Stimulated activated CD8-positive, alpha-beta memory T cell treated with anti-CD3 and anti-CD28 coated beads, Interleukin-15, amount 100 ng/mL, for 24 hours (primary cell): ENCODE measurements around the gene RGS3.
A peak's percentile ranks its signal among the peaks of the same experiment; 100 is the strongest.

Source experiments
- DNase-seq: peaks from one replicate; pipeline ENCODE4 v3.0.0-alpha.2; 2020; ENCODE audit warnings: low read depth

RGS3 gene

DNA sequence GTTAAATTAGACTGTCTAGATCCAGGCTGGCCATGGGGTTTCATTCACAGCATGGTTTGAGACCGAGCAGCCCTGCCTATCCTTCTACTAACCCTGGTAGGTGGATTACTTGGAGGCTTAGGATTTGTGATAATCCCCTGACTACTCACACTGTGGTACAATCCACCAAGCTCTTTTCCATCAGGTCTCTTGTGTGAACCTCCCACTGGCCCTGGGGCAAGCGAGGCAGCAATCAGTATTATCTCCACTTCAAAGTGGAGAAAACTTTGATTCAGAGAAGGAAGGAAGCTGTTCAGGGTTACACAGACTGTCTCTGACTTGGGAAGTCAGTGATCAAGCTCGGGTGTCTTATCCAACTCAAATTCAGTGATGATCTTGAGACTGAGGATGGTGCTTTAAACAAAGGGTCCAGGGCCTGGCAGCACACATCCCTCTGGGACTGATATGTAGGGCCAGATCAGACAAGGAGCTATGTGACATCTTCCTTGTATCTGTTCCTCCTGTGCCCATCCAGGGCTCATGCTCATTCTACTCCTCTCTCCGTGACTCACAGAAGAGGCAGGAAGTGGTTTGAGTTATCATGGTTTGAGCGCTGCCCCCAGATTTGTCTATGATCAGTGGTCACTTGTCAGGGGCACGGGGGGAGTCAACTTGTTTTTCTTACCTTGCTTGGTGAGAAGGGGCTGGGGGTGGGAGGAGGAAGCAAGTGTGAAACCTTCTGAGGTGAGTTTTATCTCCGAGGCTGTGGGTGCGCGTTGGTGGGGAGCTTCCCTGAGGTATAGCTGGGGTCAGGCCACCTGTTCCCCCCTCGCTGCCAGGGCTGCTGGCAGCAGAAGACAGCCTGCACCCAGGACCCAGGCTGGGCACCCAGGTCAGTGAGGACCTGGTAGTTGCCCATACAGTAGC lies 48.6 kb downstream of the RGS3 start:
- DNase-seq = peak; percentile 31

DNA sequence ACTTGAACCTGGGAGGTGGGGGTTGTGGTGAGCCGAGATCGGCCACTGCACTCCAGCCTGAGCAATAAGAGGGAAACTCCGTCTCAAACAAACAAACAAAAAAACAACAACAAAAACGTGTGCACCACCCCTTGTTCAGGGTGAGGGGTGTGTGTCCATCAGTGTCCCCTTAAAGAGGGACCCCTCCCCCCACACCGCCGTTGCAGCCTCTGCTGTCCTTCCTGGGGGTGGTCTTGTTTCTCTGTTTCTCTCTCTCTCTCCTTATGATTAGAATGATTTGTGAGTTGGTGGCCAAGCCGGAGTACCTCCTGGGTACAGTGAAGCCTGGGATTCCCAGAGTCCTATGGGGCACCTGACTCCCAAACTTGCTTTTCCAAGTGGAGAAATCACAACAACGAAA lies 49.6 kb downstream of the RGS3 start:
- DNase-seq = no peak

- no peak for DNase-seq
Observed at GRCh38 chr9:113513536-113513935, 50.0 kb downstream of the RGS3 start.

DNA sequence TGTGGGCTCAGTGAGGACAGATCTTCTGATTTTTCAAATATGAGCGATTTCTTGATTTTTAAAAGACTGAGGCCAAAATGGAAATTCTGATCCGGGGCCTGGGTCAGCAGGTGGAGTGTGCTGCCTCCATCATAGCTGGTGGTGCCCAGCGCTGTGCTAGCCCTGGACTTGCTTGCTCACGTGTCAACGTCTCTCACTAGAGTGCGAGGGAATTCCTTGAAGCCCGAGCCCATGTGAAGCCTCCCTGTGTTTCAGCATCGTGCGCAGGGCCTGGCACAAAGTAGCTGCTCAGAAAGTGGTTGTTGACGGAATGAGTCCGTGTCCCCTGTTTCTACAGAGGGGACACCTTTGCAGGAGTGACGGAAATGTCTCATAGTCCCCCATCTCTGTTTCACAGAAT lies 50.5 kb downstream of the RGS3 start:
- no peak for DNase-seq

- DNase-seq = no peak
Observed at GRCh38 chr9:113514748-113515147, 51.2 kb downstream of the RGS3 start.

DNA sequence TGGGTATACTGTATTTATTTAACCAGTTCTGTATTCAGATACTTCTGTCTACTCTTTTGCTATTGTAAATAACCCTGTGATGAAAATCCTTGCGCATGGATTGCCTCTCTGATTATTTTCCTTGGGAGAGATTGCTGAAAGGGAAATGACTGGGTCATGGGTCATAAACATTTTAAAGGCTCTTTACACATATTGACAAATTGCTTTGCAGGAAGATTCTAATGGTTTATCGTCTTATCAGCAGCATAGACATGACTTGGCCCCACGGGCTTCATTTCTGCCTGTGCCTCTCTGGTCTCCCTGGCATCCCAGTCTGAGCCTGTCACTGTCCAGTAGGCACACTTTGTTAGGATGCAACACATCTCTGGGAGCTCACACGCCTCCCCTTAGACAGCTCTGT lies 52.3 kb downstream of the RGS3 start:
- no peak for DNase-seq

- peak; percentile 44 for DNase-seq
Observed at GRCh38 chr9:113516840-113517577, 53.5 kb downstream of the RGS3 start.

DNA sequence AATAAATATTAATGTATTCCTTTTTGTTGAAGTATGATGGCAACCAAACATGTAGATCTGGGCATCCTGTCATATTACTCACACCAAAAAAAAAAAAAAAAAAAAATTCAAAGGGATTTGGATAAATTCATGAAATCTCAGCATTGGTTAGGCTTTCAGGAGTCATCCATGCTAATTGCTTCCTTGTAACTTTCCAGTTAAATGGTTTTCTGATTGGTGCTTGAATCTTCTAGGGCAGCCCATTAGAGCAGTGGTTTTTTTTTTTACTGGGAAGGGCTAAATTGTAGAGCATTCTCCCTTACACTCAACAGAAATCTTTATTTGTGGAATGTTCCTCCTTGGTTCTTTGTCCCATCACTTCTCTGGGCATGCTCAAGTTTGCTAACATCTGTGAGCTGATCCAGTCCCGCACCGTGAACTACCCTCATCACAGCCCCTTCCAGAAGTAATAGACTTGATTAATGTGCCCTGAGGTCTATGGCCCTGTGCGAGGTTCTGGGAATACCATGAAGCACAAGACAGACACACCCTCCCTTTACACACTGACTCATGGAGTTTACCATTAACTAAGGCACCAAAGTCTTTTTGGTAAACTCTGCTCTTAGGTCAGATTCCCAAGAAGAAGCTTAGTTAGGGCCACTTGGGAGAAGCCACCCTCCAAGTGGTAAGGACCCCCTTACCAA lies 56.0 kb downstream of the RGS3 start:
- no peak for DNase-seq

DNA sequence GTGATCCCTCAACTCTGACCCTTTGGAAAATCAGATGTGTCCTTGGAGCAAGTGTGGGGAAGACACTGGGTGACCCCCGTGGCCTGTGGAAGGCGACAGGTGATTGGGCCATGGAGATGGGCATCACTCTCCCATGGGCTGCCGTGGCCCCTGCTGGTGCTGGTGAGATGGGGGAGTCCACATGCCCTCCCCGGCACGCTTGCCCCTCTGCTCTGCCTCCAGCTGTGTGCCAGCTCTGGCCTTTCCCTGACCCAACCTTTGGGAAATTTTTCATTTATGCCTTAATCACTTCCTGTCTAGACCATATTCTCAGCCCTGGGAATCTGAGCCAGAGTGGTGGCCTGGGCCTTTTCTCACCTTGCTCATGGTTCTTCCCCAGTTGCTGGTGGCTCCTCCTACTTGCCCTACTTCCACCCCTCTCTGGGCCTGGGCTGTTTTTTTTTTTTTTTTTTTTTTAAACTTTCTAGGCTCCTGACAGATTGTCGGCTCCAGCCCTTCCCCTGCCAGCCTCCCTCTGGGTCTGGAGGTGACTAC lies 56.6 kb downstream of the RGS3 start:
- DNase-seq = no peak

- DNase-seq = no peak
Observed at GRCh38 chr9:113521693-113522255, 58.2 kb downstream of the RGS3 start.

GRCh38 chr9:113522419-113522818 lies 58.9 kb downstream of the RGS3 start:
- no peak for DNase-seq

GRCh38 chr9:113522858-113523257 lies 59.3 kb downstream of the RGS3 start:
- no peak for DNase-seq

- DNase-seq = peak; percentile 34
Observed at GRCh38 chr9:113523421-113524141, 60.1 kb downstream of the RGS3 start.

GRCh38 chr9:113524468-113524867 lies 60.9 kb downstream of the RGS3 start:
- no peak for DNase-seq

GRCh38 chr9:113525205-113525604 lies 61.7 kb downstream of the RGS3 start:
- no peak for DNase-seq

GRCh38 chr9:113525831-113526230 lies 62.3 kb downstream of the RGS3 start:
- no peak for DNase-seq

DNA sequence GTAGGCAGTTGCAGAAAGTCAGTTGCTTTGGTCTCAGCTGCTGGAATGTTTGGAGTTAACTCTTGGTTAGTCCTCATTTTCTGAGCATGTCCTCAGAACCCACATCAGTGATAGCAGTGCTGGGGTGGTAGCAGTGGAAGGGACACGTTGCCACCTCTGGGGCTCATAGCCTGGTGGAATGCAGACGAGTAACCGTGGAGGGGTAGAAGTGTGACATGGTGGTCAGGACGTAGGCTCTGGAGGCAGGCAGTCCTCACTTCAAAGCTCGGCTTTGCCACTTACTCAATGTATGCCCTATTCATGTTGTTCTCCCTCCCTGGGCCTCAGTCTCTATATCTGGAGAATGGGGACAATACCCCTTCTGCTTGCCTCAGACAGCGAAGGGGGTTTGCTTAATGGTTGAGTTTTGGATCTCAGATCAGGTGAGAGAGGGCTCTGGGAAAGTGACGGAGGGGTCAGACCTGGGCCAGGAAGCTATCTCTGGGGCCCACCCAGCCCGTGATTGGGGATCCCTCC lies 62.8 kb downstream of the RGS3 start:
- DNase-seq = no peak

GRCh38 chr9:113526841-113527240 lies 63.3 kb downstream of the RGS3 start:
- no peak for DNase-seq

GRCh38 chr9:113528088-113528487 lies 64.6 kb downstream of the RGS3 start:
- no peak for DNase-seq

GRCh38 chr9:113528811-113529210 lies 65.3 kb downstream of the RGS3 start:
- DNase-seq = no peak

GRCh38 chr9:113529336-113530009 lies 65.9 kb downstream of the RGS3 start:
- DNase-seq = no peak
